Liver (tissue), 9 donors: ENCODE measurements around the gene ELK4. TPM values are rescaled to one million over a fixed set of nuclear protein-coding genes. Genes with fewer than 3 reads are reported as not detected.

Source experiments
- DNase-seq: peaks from one replicate; pipeline ENCODE4 v3.0.0-alpha.2; 2017; ENCODE audit warnings: low spot score
- H3K27ac ChIP-seq, 2 donors: one replicate each; pipeline ENCODE4 v1.7.0; 2013; ENCODE audit warnings: inconsistent platforms in 2 of 2, low read length in 2 of 2, control low read depth in 1 of 2, low read depth in 1 of 2, mild to moderate bottlenecking in 1 of 2
- H3K27me3 ChIP-seq, 4 donors: one replicate each; pipeline versions ENCODE4 v1.6.1 to v1.7.0; 2013; ENCODE audit warnings: low read length in 3 of 4, inconsistent platforms in 1 of 4, mild to moderate bottlenecking in 1 of 4, moderate library complexity in 1 of 4; ENCODE audit not compliant: control insufficient read depth in 4 of 4, insufficient read depth in 4 of 4
- H3K36me3 ChIP-seq, 4 donors: one replicate each; pipeline versions ENCODE4 v1.6.1 to v1.7.0; 2013; ENCODE audit warnings: low read length in 3 of 4, mild to moderate bottlenecking in 3 of 4, low read depth in 1 of 4, moderate library complexity in 1 of 4; ENCODE audit not compliant: control insufficient read depth in 4 of 4, insufficient read depth in 3 of 4
- H3K4me1 ChIP-seq, 4 donors: one replicate each; pipeline versions ENCODE4 v1.6.1 to v1.7.0; 2013; ENCODE audit warnings: low read length in 3 of 4, mild to moderate bottlenecking in 3 of 4, moderate library complexity in 1 of 4; ENCODE audit not compliant: control insufficient read depth in 4 of 4, insufficient read depth in 4 of 4
- H3K4me3 ChIP-seq, 3 donors: one replicate each; pipeline versions ENCODE4 v1.6.1 to v1.7.0; 2013; ENCODE audit warnings: low read length in 3 of 3, control low read depth in 1 of 3, low read depth in 1 of 3, mild to moderate bottlenecking in 1 of 3
- H3K9ac ChIP-seq, 2 donors: one replicate each; pipeline ENCODE4 v1.7.0; 2013; ENCODE audit warnings: low read length in 2 of 2, mild to moderate bottlenecking in 2 of 2, moderate library complexity in 2 of 2, control low read depth in 1 of 2, low read depth in 1 of 2
- H3K9me3 ChIP-seq, 4 donors: one replicate each; pipeline versions ENCODE4 v1.6.1 to v1.7.0; 2013; ENCODE audit warnings: low read length in 3 of 4; ENCODE audit not compliant: control insufficient read depth in 4 of 4
- CTCF ChIP-seq: fragments of 150-350 bp; IDR thresholded peaks from 2 replicates; pipeline ENCODE4 v1.5.1; 2017; ENCODE audit warnings: improper control_type of control experiment, low read depth, low read length; ENCODE audit not compliant: missing input control
- EGR1 ChIP-seq, 2 donors: IDR thresholded peaks; 2 replicates each; pipeline ENCODE4 v1.6.1; 2016 to 2018; ENCODE audit warnings: antibody characterized with exemption in 2 of 2, low read depth in 2 of 2
- FOXA1 ChIP-seq: IDR thresholded peaks from 2 replicates; pipeline ENCODE4 v1.6.1; 2016; ENCODE audit warnings: antibody characterized with exemption
- FOXA2 ChIP-seq: IDR thresholded peaks from 2 replicates; pipeline ENCODE4 v1.6.1; 2016; ENCODE audit warnings: antibody characterized with exemption
- GABPA ChIP-seq, 2 donors: IDR thresholded peaks in 1 of 2; conservative IDR thresholded peaks in 1 of 2; 2 replicates each; pipeline ENCODE4 v1.6.1; 2016; ENCODE audit warnings: antibody characterized with exemption in 2 of 2, mild to moderate bottlenecking in 1 of 2, moderate library complexity in 1 of 2
- HNF4A ChIP-seq, 2 donors: conservative IDR thresholded peaks; 2 replicates each; pipeline ENCODE4 v1.6.1; 2016; ENCODE audit warnings: antibody characterized with exemption in 2 of 2, mild to moderate bottlenecking in 2 of 2
- HNF4G ChIP-seq: IDR thresholded peaks from 2 replicates; pipeline ENCODE4 v1.6.1; 2016; ENCODE audit warnings: antibody characterized with exemption
- JUND ChIP-seq, 2 donors: IDR thresholded peaks; 2 replicates each; pipeline ENCODE4 v1.6.1; 2016; ENCODE audit warnings: antibody characterized with exemption in 2 of 2
- MAX ChIP-seq: IDR thresholded peaks from 2 replicates; pipeline ENCODE4 v1.6.1; 2016; ENCODE audit warnings: antibody characterized with exemption
- NR2F2 ChIP-seq: IDR thresholded peaks from 2 replicates; pipeline ENCODE4 v1.6.1; 2016; ENCODE audit warnings: antibody characterized with exemption
- RAD21 ChIP-seq, 2 donors: IDR thresholded peaks; 2 replicates each; pipeline ENCODE4 v1.6.1; 2016; ENCODE audit warnings: antibody characterized with exemption in 2 of 2, mild to moderate bottlenecking in 2 of 2
- RXRA ChIP-seq, 2 donors: IDR thresholded peaks; 2 replicates each; pipeline ENCODE4 v1.6.1; 2017 to 2018; ENCODE audit warnings: antibody characterized with exemption in 2 of 2, mild to moderate bottlenecking in 1 of 2
- SP1 ChIP-seq: IDR thresholded peaks from 2 replicates; pipeline ENCODE4 v1.6.1; 2018; ENCODE audit warnings: antibody characterized with exemption, mild to moderate bottlenecking
- TAF1 ChIP-seq: conservative IDR thresholded peaks from 2 replicates; pipeline ENCODE4 v1.6.1; 2016; ENCODE audit warnings: antibody characterized with exemption, mild to moderate bottlenecking
- YY1 ChIP-seq: IDR thresholded peaks from 2 replicates; pipeline ENCODE4 v1.6.1; 2016; ENCODE audit warnings: antibody characterized with exemption, mild to moderate bottlenecking
- ZBTB33 ChIP-seq: IDR thresholded peaks from 2 replicates; pipeline ENCODE4 v1.6.1; 2016; ENCODE audit warnings: antibody characterized with exemption
- WGBS: extraction: QIAGEN DNeasy Blood & Tissue Kit; methylation state at CpG from one replicate; pipeline ENCODE4 v1.1.7; 2013; 5-methylcytosine and 5-hydroxymethylcytosine counted together
- polyA plus RNA-seq, 2 donors: library from polyadenylated mRNA; stranded (reverse) in 1 of 2; unstranded in 1 of 2; fragments of 200-250 nt in 1 of 2; fragments of >200 nt in 1 of 2; fragmentation: Nextera tagmentation in 1 of 2; extraction: Ambion mirVana in 1 of 2; gene quantifications; one replicate each; pipeline versions ENCODE4 v1.2.1 to v1.2.3, GENCODE V29; 2013 to 2015
- total RNA-seq, 2 donors: library from RNA; depleted of rRNA; stranded (reverse); fragments of >200 nt; gene quantifications; one replicate each; pipeline ENCODE4 v1.2.3, GENCODE V29; 2014
- TF ChIP-seq, protein P1 (sequence below): IDR thresholded peaks from 2 replicates; pipeline ENCODE4 v1.6.1; 2016; ENCODE audit warnings: antibody characterized with exemption
- TF ChIP-seq, protein P2 (sequence below): IDR thresholded peaks from 2 replicates; pipeline ENCODE4 v1.6.1; 2016; ENCODE audit warnings: antibody characterized with exemption, mild to moderate bottlenecking
- donor health status: healthy.
- donor health status: healthy.
- donor health status: healthy.
- donor health status: healthy.
- donor health status: healthy.

ELK4 gene
- total and polyA plus RNA-seq, 4 donors = 3.5 to 20.2 (median 6.9) TPM

DNA sequence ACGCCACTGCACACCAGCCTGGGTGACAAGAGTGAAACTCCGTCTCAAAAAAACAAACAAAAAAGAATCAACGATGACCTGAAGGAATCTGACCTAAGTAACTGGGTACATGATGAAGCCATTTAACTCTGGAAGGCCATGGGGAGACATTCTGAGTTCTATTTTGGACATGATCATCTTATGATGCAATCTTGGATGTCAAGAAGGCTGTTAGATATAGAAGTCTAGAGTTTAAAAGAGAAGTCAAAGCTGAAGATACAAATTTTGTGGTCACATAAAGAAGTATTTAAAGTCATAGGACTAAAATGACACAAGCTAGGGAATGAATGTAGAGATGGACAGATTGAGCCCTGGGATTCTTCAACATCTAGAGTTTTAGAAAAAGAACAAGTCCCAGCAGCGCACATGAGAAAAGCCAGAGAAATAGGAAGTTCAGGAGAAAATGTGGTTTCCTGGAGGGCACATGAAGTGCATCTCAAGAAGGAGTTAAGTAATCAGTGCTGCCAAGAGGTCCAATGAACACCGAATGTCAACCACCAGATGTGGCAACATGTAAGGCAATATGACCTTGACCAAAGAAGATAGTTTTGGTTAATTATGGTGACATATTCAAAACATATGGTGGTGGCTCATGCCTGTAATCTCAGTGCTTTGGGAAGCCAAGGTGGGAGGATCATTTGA lies 26.8 kb downstream of the ELK4 start:
- 62% methylated on average over 5 of the region's 5 CpGs for WGBS
- H3K27me3 ChIP-seq = no peaks in the 10 kb centered on the region
- no peak overlapping the region for H3K27ac ChIP-seq
- DNase-seq = no peak
- TF ChIP-seq NR2F2 = no peak
- no peak for TF ChIP-seq FOXA1
- TF ChIP-seq, protein P1, sequence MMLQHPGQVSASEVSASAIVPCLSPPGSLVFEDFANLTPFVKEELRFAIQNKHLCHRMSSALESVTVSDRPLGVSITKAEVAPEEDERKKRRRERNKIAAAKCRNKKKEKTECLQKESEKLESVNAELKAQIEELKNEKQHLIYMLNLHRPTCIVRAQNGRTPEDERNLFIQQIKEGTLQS = no peak
- TF ChIP-seq RAD21 (IDR thresholded peaks at IDR 0.05) = no peak
- no peak for TF ChIP-seq ZBTB33
- TF ChIP-seq FOXA2 = no peak
- TF ChIP-seq MAX = no peak
- no peak for TF ChIP-seq TAF1
- no peak for TF ChIP-seq CTCF
- no peak for TF ChIP-seq YY1
- TF ChIP-seq SP1 = no peak
- TF ChIP-seq HNF4A (conservative IDR thresholded peaks at IDR 0.05) = no peak
- no peak for TF ChIP-seq GABPA (IDR thresholded peaks at IDR 0.05 in 1 of 2, conservative IDR thresholded peaks at IDR 0.05 in 1 of 2)
- no peak for TF ChIP-seq EGR1 (IDR thresholded peaks at IDR 0.05; ENCODE audit: low read depth in 2 of 2)
- TF ChIP-seq, protein P2, sequence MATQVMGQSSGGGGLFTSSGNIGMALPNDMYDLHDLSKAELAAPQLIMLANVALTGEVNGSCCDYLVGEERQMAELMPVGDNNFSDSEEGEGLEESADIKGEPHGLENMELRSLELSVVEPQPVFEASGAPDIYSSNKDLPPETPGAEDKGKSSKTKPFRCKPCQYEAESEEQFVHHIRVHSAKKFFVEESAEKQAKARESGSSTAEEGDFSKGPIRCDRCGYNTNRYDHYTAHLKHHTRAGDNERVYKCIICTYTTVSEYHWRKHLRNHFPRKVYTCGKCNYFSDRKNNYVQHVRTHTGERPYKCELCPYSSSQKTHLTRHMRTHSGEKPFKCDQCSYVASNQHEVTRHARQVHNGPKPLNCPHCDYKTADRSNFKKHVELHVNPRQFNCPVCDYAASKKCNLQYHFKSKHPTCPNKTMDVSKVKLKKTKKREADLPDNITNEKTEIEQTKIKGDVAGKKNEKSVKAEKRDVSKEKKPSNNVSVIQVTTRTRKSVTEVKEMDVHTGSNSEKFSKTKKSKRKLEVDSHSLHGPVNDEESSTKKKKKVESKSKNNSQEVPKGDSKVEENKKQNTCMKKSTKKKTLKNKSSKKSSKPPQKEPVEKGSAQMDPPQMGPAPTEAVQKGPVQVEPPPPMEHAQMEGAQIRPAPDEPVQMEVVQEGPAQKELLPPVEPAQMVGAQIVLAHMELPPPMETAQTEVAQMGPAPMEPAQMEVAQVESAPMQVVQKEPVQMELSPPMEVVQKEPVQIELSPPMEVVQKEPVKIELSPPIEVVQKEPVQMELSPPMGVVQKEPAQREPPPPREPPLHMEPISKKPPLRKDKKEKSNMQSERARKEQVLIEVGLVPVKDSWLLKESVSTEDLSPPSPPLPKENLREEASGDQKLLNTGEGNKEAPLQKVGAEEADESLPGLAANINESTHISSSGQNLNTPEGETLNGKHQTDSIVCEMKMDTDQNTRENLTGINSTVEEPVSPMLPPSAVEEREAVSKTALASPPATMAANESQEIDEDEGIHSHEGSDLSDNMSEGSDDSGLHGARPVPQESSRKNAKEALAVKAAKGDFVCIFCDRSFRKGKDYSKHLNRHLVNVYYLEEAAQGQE = no peak
- TF ChIP-seq JUND (IDR thresholded peaks at IDR 0.05) = no peak
- TF ChIP-seq RXRA (IDR thresholded peaks at IDR 0.05) = no peak
- no peak for TF ChIP-seq HNF4G
- H3K9ac ChIP-seq = no peak overlapping the region
- no peaks in the 10 kb centered on the region for H3K9me3 ChIP-seq
- peaks cover 3 to 24% (median 15%) of the 10 kb centered on the region in 4 donors for H3K4me1 ChIP-seq
- H3K4me3 ChIP-seq = no peak overlapping the region
- peaks cover 0 to 3% (median under 1%) of the 10 kb centered on the region in 4 donors for H3K36me3 ChIP-seq
